HG03039 (cell line): ENCODE measurements around the gene INPP5B.
"Not testable (repeated sequence)": the region's sequence is repeated elsewhere in the genome, so short reads cannot be mapped to it uniquely, and the experiment has no call there.

Experiments
- ATAC-seq: cut with Tn5 transposase; IDR thresholded peaks from one replicate; pipeline ENCODE4 v1.9.1; 2021; ENCODE audit warnings: mild to moderate bottlenecking, moderate library complexity; ENCODE audit not compliant: unreplicated experiment

Gene INPP5B

DNA sequence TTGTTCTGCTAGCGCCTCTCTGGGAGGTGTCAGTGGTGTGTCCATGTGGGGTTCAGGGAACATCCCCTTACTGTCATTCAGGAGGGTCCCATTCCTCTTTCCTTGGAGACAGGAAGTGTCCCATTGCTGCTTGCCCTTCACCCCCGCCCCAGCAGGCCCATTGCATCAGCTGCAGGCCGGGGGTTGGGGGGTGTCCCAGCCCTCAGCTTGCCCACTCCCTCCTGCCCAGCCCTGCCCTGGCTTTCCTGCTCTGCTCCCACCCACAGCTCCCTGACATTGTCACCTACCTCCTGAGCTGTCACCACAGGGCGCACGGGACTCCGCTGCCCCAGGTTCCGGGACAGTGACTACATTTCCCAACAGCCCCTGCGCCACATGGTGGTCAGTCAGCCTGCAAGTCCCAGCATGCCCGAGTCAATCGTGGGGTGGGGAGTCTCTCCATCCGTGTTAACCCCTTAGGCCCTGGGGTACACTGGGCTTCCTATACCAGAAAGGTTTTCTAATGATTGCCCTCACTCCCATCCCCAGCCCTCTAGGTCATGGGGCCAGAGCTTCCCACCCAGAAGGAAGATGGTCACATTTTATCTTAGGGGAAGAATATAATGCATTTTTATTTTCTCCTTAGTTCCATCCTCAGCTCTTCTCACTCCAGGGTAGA, at the start of gene INPP5B:
Gene INPP5B (minus strand): TSS at position 351 of the 658 bp plus-strand sequence. CDS start 745 bp downstream, outside the sequence.
- peak; percentile 59 for ATAC-seq

DNA sequence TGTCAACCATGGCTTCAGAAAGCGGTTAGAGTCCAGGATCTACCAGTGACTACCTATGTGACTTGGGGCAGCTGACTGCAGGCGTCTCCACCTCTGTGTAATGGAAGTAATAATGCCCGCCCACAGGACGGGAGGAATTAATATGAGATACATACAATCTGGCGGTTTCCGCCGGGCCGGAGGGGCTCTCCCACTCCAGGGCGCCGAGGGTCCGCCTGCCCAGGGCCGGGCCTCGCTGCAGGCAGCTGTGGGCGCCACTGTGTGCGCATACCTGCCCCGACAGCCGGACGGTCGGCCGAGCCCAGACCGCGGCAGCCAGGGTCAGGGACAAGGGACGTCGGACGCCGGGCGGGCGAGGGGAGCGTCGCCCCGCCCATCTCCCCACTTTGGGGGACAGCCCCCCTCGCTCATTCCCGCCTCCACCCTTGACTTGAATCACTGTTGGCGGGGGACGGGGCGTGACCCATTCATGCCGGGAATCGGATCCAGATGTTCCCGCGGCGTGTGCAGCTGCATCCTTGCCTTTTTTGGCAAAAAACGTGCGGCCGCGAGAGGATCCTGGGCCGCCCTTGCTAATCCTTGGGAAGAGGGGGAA, 49.0 kb upstream of the INPP5B start:
- no peak for ATAC-seq

DNA sequence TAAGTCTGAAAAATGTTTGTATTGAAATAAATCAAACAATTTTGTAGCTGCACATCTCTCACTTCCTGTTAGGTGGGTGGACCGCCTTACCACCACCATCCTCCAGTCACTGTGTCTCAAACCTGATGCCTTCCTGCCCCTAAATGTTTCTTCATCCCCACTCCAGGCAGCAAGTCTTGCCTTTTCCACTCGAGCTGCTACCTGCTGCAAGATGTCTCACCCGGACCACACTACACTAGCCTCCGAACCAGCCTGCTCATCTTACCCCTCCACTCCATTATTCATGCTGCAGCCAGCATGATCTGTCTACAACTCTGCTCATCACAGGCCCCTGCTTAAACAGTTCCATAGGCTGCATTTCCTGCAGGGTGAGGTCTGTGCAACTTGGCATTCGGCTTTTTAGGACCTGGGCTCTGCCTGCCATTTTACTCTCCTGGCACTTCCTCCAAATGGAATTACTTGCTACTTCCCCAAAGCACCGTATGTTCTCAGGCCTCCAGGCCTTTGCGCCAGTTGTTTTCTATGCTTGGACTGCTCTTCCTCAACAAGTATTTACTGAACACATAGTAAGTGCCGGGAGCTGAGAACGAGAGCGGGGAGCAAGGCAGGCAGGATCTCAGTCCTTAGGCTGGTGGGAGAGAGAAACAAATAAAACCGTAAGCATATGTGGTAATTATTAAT, 48.2 kb upstream of the INPP5B start:
- no peak for ATAC-seq

DNA sequence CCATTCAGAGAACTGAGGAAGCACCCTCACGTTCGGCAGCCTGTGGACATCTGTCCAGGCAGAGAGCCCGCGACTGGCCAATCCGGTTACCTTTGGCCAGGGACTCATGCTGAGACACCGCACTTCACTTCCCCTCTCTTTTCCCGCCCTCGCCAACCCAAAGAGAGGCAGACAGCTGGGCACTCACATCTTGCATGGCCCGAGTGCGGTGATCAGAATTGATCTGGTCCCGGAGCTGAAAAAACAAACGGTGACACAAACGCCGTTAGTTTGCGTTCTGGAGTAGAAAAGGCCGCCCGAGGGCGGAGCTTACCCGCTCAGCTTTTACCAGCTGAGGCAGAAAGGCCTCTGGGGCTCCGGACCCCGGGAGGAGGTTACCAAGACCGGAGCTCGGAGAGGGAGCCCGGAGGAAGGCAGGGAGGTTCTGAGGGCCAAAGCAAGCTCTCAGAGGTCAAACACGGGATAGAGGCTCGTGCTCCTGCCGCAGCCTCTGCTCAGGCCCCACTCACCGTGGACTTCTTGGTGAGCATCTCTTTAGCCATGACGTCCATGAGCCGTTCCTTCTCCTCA, 42.6 kb upstream of the INPP5B start:
- peak; percentile 21 for ATAC-seq

DNA sequence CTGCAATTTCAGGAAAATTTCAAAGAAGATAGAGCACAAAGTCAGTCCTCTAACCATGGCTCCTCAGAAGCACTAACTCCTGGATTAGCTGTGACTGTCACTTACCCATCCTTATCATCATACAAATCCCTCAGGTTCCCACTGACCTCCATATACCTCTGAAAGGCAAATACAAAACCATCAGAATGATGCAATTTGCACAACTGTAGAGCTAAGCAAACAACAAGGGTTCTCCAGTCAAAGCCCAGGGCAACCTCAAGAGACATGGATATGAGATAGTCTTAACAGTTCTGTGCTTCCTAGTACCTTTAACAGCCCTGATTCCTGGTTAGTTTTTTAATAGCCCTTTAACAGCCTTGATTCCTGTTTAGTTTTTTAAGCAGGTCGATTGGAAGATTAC, 40.8 kb upstream of the INPP5B start:
- ATAC-seq: no peak

DNA sequence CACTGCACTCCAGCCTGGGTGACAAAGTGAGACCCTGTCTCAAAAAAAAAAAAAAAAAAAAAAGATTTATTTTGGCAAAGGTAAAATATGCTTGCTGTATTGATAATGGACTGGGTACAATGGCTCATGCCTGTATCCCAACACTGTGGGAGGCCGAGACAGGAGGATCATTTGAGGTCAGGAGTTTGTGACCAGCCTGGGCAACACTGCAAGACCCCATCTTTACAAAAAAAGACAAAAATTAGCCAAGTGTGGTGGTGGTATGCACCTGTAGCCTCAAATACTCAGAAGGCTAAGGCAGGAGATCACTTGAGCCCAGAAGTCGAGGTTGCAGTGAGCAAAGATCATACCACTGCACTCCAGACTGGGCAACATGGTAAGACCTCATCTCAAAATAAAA, 36.7 kb upstream of the INPP5B start:
- ATAC-seq: no peak

DNA sequence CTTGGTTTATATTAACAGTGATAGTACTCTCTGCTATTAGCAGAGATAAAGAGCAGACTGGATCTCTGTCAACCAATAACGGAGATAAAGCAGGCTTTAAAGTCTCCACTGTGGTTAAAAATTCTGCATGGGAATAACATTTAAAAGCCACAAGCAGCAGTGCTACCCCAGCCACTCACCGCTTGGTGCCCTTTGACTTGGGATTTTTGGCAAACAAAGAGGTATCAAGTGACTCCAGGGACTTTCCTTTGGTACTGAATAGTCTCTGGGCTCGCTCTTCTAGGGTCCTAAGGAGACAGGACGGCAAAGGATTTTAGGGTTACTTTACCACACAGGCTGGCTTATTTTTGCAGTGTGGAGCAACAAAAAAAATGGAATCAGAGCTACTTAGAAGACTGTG, 31.7 kb upstream of the INPP5B start:
- ATAC-seq: no peak

DNA sequence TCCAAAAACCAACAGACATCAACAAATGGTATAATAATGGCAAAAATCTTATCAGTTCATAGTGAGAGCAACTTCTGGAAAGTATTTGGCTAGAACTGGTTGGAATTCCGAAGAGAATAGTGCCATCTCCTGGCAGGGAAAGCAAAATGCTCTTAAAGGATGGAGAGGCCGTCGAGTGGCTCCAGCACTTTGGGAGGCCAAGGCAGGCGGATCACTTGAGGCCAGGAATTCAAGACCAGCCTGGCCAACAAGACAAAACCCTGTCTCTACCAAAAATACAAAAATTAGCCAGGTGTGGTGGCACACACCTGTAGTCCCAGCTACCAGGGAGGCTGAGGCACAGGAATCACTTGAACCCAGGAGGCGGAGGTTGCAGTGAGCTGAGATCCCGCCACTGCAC, 28.2 kb upstream of the INPP5B start:
- ATAC-seq: not testable (repeated sequence)

DNA sequence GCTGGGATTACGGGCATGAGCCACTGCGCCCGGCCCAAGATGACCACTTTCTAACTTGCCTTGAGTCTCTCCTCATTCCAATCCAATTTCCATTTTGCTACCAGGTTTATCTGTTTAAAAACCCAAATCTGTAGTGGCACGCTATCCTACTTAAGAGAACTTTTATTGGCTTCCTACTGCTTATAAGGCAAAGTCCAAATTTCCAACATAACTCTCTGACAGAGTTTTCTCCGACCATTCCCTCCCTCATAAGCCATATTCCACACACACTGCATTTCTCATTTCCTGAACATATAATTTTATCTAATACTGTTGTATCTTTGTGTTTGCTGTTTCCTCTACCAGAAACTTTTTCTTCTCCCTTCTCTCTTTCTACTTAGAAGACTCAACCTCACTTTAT, 27.7 kb upstream of the INPP5B start:
- ATAC-seq: no peak

DNA sequence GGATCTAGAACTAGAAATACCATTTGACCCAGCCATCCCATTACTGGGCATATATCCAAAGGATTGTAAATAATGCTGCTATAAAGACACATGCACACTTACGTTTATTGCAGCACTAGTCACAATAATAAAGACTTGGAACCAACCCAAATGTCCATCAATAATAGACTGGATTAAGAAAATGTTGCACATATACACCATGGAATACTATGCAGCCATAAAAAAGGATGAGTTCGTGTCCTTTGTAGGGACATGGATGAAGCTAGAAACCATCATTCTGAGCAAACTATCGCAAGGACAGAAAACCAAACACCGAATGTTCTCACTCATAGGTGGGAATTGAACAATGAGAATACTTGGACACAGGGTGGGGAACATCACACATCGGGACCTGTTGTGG, 26.8 kb upstream of the INPP5B start:
- ATAC-seq: not testable (repeated sequence)

DNA sequence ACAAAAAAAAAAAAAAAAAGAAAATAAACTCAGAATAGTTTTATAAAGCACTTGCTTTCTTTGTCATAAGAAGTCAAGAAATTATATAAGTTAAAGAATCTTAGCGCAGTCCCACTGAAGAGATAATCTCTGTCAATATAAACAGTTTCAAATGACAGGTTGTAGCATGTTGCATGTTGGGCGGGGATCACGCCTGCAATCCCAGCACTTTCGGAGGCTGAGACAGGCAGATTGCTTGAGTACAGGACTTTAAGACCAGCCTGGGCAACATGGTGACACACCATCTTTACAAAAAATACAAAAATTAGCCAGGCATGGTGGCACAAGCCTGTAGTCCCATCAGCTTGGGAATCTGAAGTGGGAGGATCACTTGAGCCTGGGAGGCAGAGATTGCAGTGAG, 18.4 kb upstream of the INPP5B start:
- no peak for ATAC-seq

DNA sequence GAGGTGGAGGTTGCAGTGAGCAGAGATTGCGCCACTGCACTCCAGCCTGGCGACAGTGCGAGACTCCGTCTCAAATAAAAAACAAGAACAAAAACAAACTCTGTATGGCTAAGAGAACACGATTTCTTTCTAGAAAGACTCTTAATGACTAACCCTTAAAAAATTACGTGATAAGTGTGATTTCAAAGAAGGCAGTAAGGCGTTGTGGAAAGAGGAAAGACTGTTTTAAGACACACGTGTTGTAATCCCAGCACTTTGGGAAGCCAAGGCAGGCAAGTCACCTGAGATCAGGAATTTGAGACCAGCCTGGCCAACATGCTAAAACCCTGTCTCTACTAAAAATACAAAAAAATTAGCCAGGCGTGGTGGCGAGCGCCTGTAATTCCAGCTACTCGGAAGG, 17.3 kb upstream of the INPP5B start:
- ATAC-seq: not testable (repeated sequence)

DNA sequence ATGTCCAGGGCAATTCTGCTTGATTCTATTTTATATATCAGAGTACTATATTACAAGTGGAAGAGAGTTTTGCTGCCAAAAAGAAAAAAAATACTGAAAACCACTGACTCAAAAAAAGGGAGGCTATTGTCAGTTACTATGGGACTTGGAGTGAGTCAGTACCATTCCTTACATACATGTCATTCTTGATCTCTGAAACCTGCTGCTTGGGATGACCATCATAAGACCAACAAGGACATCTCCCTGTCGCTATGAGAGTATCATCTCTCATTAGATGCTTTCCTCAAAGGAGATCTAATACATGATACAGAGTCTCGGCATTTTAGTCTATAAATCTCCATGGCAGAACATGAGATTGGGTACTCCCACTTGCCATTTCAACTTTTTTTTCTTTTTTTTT, 11.8 kb upstream of the INPP5B start:
- ATAC-seq: no peak

DNA sequence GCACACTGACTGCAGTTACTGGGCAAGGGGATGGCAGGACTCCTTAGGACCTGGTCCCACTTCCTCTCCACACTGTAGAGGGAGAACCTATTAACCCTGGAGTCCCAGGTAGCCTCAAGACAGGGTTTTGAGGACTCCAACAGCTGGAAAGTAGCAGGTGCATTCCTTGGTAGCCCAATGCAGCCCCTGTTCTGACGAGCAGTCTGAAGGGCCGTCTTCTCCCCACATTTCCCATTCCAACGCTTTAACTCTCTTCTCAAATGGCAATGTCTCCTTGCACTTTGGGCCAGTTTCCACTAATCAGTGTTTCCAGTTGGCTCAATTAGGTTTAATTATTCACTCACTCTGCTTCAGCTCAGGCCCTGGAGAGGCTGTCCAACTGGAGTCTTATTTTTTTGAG, 8.8 kb upstream of the INPP5B start:
- no peak for ATAC-seq

DNA sequence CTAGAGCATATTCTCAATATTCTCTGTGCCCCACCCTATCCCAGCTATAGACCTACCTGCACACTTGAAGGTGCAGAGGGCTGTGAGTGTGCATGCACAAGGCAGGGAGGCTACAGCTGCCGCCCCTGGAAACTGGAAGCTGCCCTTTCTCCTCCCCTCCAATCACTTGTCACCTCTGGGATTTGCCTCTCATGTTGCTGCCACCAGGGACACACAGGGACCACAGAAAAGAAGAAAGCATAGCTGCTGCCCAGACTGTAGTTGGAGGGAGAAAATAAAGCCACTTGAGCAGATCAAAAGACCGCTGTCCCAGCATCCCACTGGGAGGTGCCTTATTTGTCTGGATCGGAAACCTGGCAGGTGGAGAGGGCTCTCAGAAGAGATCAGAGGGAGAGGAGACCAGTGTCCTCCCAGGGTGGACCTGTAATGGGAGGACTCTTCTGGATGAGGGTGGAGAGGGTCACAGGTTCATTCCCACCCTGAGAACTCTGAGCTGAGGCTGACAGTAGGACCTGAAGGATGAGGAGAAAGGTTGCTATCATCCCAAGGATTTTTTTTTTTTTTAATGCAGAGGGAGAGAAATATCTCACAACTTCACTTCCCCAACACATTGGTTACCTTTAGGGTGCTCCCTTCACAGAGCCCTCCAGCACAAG, 7.6 kb upstream of the INPP5B start:
- ATAC-seq: no peak

DNA sequence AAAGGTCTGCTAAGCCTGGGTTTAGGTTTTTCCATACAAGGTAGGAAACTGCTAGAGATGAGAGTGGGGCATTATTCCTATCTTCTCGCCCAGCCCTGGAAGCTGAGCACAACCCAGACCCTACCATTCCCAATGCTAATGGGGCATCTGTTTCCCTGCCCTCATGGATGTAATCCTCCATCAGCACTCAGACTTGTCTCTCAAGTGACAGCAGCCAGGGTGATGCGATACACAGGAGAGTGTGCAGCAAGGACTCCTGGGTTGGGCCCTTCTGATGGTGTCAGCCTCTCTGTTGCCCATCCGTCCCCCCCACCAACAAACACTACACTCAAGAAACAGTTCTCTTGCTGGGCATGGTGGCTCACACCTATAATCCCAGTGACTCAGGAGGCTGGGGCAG, 5.9 kb upstream of the INPP5B start:
- ATAC-seq: no peak

DNA sequence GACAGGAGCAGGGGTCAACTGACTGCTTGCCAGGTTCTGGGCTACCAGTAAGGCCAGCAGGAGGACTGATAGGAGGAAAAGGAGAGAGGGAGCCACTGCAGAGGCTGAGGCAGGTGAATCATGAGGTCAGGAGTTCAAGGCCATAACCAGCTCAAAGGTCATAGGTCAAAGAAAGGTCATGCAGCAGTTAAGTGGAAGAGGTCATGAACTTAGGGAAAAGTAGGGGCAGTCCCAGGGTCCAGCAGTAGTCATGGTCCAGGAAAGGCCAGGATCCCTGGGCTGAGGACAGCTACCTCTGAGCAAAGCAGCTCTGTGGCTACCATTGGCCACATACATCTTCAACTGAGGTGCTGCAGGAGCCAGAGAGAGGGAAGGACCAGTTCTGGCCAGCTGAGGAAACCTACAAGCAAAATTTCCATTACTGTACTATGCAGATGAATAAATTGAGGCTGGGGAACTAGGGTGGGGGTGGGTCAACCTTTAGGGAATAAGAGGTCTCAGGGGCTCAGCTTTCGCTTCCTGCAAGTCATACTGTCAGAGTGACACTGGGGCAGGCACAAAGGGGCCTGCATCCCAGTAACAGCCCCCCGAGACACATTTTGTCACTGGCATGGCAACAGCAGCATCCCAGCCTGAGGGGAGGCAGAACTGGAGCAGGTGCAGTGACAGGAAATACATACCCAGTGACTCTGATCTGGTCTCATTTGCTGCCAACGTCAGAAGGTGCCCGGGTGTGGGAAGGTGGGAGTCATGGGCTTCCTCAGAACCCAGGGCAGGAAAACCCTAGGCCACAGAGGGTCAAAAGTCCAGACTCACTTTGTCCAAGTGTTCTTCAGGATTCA, 5.2 kb upstream of the INPP5B start:
- no peak for ATAC-seq

DNA sequence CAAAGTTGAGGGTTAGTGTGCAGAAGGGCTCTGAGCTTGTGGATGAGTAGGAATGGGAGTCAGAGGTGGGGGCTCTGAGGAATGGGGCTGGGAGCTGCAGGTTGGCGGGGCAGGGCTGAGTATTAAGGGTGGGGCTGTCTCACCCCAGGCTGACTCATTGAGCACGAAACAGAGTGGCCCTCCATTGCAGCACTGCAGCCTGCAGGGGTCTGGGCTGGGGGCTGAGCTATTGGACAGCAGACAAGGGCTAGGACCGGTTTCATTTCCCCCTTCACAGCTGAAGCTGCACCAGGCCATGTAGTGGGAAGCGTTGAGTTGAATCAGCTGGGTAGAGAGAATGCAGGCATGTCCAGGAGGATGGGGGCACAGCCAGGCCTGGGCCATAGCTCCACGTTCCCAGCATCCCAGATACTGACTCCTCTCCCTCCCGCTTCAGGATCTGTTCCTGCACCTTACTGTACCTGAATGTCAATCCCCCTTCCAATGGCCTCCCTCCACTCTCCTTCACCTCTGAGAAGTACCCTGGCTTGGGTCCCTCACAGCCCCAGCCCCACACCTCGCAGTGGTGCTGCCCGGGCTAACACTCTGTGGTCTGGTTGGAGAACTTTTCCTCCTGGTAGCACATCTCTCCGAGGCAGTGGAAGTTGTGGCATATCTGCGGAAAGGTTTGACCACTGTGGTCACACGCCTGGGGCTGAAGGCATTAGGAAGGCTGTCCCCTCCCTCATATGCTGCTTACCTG, 4.4 kb upstream of the INPP5B start:
- no peak for ATAC-seq

DNA sequence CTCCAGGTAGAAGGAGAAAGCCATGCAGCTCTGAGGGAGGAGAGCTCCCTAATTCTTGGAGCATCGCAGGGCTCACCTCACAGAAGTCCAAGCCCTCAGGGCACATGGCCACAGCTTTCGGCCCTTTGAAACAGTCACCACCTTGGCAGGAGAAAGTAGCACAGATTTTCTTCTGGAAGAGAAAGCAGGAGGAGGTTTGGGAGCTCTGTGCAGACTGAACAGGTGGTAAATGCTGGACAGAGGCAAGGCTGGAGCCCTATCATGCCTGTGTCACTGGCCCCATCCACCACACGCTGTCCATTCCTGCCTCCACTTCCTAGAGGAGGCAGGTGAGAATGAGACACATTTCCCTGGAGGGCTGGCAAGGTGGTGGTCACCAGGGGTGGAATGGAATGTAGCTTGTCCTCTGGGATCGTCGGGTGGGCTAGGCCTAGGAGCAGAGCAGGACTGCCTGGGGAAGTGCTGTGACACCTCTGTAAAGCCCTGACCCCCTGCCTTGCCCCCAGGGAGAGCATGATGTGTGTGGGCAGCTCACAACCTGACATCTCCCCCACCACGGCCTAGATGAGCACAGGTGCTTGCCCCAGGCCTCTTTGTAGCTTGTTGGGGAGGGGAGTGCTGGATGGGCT, 2.8 kb upstream of the INPP5B start:
- ATAC-seq: no peak
